ENCODE results near the gene EML5. TPM values are rescaled to one million over a fixed set of nuclear protein-coding genes. Genes with fewer than 3 reads are reported as not detected.

EML5 gene
- total RNA-seq, 1 experiment from 2014 or later: 1.8 TPM

DNA sequence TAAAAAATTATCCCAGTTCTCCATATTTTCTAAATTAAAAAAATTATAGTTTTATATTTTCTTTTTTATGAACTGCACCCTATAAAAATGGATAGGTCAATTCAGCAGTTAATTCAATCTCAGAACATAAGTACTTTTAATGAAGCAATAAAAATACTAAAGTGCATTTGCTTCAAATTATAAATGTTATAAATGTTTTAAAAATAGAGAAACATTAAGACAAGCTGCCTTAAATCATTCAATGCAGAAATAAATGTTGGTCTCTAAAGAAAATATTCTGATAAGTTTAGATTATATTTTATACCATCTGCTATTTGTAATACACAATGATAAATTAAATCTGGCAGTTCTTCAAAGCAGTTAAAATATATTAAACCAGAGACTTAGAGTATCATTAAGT lies 164.3 kb downstream of the EML5 start:
- no peaks in the 10 kb centered on the region for H3K36me3 ChIP-seq (ENCODE audit: control insufficient read depth in 1 of 2, insufficient read depth in 2 of 2, low read length in 2 of 2)
- H3K9me3 ChIP-seq (ENCODE audit: control insufficient read depth in 1 of 2, insufficient read depth in 1 of 2, low read depth in 1 of 2, low read length in 2 of 2): no peaks in the 10 kb centered on the region
- intact Hi-C loops (cut with micrococcal nuclease): no loop called here
- no peak for TF ChIP-seq ZNF274 (IDR thresholded peaks at IDR 0.05; ENCODE audit: low read depth, low read length)
- no peak for TF ChIP-seq JUND (IDR thresholded peaks at IDR 0.05)
- no peak for TF ChIP-seq CBX3 (IDR thresholded peaks at IDR 0.05; ENCODE audit: low read depth)
- no peak for TF ChIP-seq POLR2AphosphoS5 (IDR thresholded peaks at IDR 0.05; ENCODE audit: low read depth, low read length)
- TF ChIP-seq RAD21 (IDR thresholded peaks at IDR 0.05; ENCODE audit: low read depth): no peak
- no peak for TF ChIP-seq YY1 (IDR thresholded peaks at IDR 0.05; ENCODE audit: extremely low read depth, insufficient replicate concordance, low read depth, low read length)
- TF ChIP-seq CEBPB (IDR thresholded peaks at IDR 0.05; ENCODE audit: low read depth): no peak
- no peak for TF ChIP-seq MAX (IDR thresholded peaks at IDR 0.05)
- TF ChIP-seq, protein P1, sequence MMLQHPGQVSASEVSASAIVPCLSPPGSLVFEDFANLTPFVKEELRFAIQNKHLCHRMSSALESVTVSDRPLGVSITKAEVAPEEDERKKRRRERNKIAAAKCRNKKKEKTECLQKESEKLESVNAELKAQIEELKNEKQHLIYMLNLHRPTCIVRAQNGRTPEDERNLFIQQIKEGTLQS (IDR thresholded peaks at IDR 0.05): no peak
- no peak for TF ChIP-seq TCF7L2 (IDR thresholded peaks at IDR 0.05; ENCODE audit: borderline replicate concordance, extremely low read depth, insufficient read depth, insufficient read length)
- TF ChIP-seq FOSL1 (IDR thresholded peaks at IDR 0.05; ENCODE audit: low read depth): no peak
- TF ChIP-seq ZFX (IDR thresholded peaks at IDR 0.05): no peak
- no peak for TF ChIP-seq POLR2A (IDR thresholded peaks at IDR 0.05; ENCODE audit: borderline replicate concordance, extremely low read depth, insufficient read depth, insufficient read length)
- TF ChIP-seq SRF (IDR thresholded peaks at IDR 0.05; ENCODE audit: low read depth): no peak
- no peak for TF ChIP-seq SP1 (IDR thresholded peaks at IDR 0.05; ENCODE audit: low read depth)
- TF ChIP-seq EZH2 (IDR thresholded peaks at IDR 0.05): no peak
- no peak for TF ChIP-seq ZBTB33 (IDR thresholded peaks at IDR 0.05; ENCODE audit: extremely low read depth, insufficient replicate concordance, low read length)
- TF ChIP-seq EGR1 (IDR thresholded peaks at IDR 0.05; ENCODE audit: low read depth): no peak
- ChIA-PET RAD21 (ENCODE audit: low non-redundant PET in 1 of 2, low total read pairs in 2 of 2, uncharacterized antibody in 2 of 2, unreplicated experiment in 2 of 2) (no interaction called here), POLR2A (no interaction called here), CTCF (no interaction called here)
- BruUV-seq (replicated peaks): no TSS peak
- H3K4me1 ChIP-seq (ENCODE audit: control insufficient read depth in 1 of 2, insufficient read depth in 2 of 2, low read length in 2 of 2): no peaks in the 10 kb centered on the region
- H4K20me1 ChIP-seq (ENCODE audit: insufficient read depth): no peaks in the 10 kb centered on the region
- H3K79me2 ChIP-seq (ENCODE audit: insufficient read depth, low read length): no peaks in the 10 kb centered on the region
- no peak overlapping the region for H3K4me2 ChIP-seq (ENCODE audit: low read length)
- H3K9me2 ChIP-seq (ENCODE audit: insufficient read depth): no peaks in the 10 kb centered on the region
- no peak overlapping the region for H3K9ac ChIP-seq (ENCODE audit: low read length)
- DNase-seq (ENCODE audit: low read depth, low spot score): no peak
- no peak for ATAC-seq
- no peak overlapping the region for H2AFZ ChIP-seq (ENCODE audit: low read depth, low read length, poor library complexity, severe bottlenecking)
- H3K27ac ChIP-seq (ENCODE audit: low read depth, low read length): no peak overlapping the region
- no peaks in the 10 kb centered on the region for H3K27me3 ChIP-seq (ENCODE audit: insufficient read depth, low read length)
- no peak overlapping the region for H3K4me3 ChIP-seq (replicated peaks in 1 of 2; ENCODE audit: low read depth in 1 of 2, low read length in 2 of 2)
